ENCODE results near the gene CRYBA4. TPM values are rescaled to one million over a fixed set of nuclear protein-coding genes. Genes with fewer than 3 reads are reported as not detected.
A peak's percentile ranks its signal among the peaks of the same experiment; 100 is the strongest.

CRYBA4 gene
- total RNA-seq, 1 experiment from 2014 or later: 0.52 TPM

GRCh38 chr22:26672590-26673468 is 51.1 kb downstream of the CRYBA4 start:
- DNase-seq: peak; percentile 91
- H2BK5ac ChIP-seq (ENCODE audit: insufficient read length, low read length): no peak overlapping the region
- no peak overlapping the region for H2AK5ac ChIP-seq (ENCODE audit: insufficient read length, low read length)
- no peak overlapping the region for H2BK20ac ChIP-seq (ENCODE audit: low read depth, low read length, poor library complexity, severe bottlenecking)
- H3K9me3 Mint-ChIP-seq: no peaks in the 10 kb centered on the region
- H3K79me1 ChIP-seq (ENCODE audit: insufficient read depth, low read depth, low read length, poor library complexity, severe bottlenecking): no peaks in the 10 kb centered on the region
- H3K4me3 Mint-ChIP-seq: peak overlapping the region; percentile 82 to 87
- no peak overlapping the region for H4K5ac ChIP-seq (ENCODE audit: insufficient read length, low read depth, low read length)
- H3K79me2 ChIP-seq (ENCODE audit: insufficient read depth, low read length): no peaks in the 10 kb centered on the region
- H3K27ac ChIP-seq (ENCODE audit: insufficient read length, low read depth, low read length): peak overlapping the region; percentile 47
- no peaks in the 10 kb centered on the region for H3K9me3 ChIP-seq (ENCODE audit: control insufficient read depth, low read depth, low read length)
- H3K56ac ChIP-seq (ENCODE audit: insufficient read length, low read depth, low read length): no peak overlapping the region
- H3K18ac ChIP-seq (ENCODE audit: insufficient read length, low read depth, low read length): peak overlapping the region; percentile 52
- H3K9ac ChIP-seq (ENCODE audit: extremely low read depth, insufficient read length, low read length): peak overlapping the region; percentile 76
- peaks cover 19 to 38% (median 30%) of the 10 kb centered on the region in 3 experiments; a peak in 6 of 7 replicates for H3K36me3 Mint-ChIP-seq (ENCODE audit: insufficient read depth in 1 of 3, low read depth in 3 of 3)
- peak overlapping the region; percentile 64 for H3K4me2 ChIP-seq (ENCODE audit: insufficient read depth, insufficient read length, low read length)
- no peaks in the 10 kb centered on the region for H3K27me3 Mint-ChIP-seq (ENCODE audit: low read depth)
- peaks cover 56 to 75% of the 10 kb centered on the region in 2 experiments for H3K4me1 Mint-ChIP-seq
- no peak overlapping the region for H4K8ac ChIP-seq (replicated peaks; ENCODE audit: insufficient read length, low read depth, low read length)
- no peak overlapping the region for H3K4ac ChIP-seq (ENCODE audit: low read depth, low read length)
- H3K4me1 ChIP-seq (ENCODE audit: insufficient read depth, low read length): peaks cover 7% of the 10 kb centered on the region; the same call in 1 of the 2 replicates
- H2BK120ac ChIP-seq (ENCODE audit: low read depth, low read length, poor library complexity, severe bottlenecking): no peak overlapping the region
- no peaks in the 10 kb centered on the region for H4K20me1 ChIP-seq (ENCODE audit: control insufficient read depth, insufficient read depth, insufficient read length)
- no peak overlapping the region for H3K14ac ChIP-seq (ENCODE audit: insufficient read depth, low read length)
- H2BK12ac ChIP-seq (ENCODE audit: insufficient read length, low read depth, low read length): no peak overlapping the region
- WGBS (ENCODE audit: extremely low coverage, insufficient read length, low lambda C conversion rate): no CpG with 5 or more reads among the region's 36 CpGs
- H3K27ac Mint-ChIP-seq: peak overlapping the region; percentile 95 to 98 (median 95)
- no peak overlapping the region for H3K23ac ChIP-seq (ENCODE audit: insufficient read length, low read depth, low read length)
- no peaks in the 10 kb centered on the region for H3K27me3 ChIP-seq (ENCODE audit: insufficient read depth, low read length)
- peak; percentile 71 for TF ChIP-seq CTCF (conservative IDR thresholded peaks at IDR 0.05)
- H3T11ph ChIP-seq (ENCODE audit: low read length): no peak overlapping the region
- H3K23me2 ChIP-seq (ENCODE audit: insufficient read length, low read depth, low read length, poor library complexity, severe bottlenecking): peaks cover 8% of the 10 kb centered on the region
- H4K91ac ChIP-seq (ENCODE audit: insufficient read length, low read depth, low read length): no peak overlapping the region
- no peak overlapping the region for H2AFZ ChIP-seq (ENCODE audit: low read length)
- H2BK15ac ChIP-seq (ENCODE audit: low read depth, low read length): no peak overlapping the region
